ENCODE measurements around the gene SETD5.
"Not testable (repeated sequence)": the region's sequence is repeated elsewhere in the genome, so short reads cannot be mapped to it uniquely, and the experiment has no call there.

DNA sequence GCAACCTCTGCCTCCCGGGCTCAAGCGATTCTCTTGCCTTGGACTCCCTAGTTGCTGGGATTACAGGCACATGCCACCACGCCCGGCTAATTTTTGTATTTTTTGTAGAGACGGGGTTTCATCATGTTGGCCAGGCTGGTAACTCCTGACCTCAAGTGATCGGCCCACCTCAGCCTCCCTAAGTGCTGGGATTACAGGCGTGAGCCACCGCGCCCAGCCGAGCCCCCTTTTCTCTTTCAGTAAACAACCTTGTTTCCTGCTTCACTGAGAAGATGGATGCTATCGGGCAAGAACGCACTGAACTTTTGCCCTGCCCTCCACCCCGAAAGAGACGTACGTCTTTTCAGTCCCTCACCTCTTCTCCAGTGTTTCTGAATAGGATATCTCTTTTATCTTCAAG is 96.6 kb downstream of the SETD5 start:
- TF ChIP-seq POLR2A (IDR thresholded peaks at IDR 0.05) = not testable (repeated sequence)
- TF ChIP-seq, protein P1, sequence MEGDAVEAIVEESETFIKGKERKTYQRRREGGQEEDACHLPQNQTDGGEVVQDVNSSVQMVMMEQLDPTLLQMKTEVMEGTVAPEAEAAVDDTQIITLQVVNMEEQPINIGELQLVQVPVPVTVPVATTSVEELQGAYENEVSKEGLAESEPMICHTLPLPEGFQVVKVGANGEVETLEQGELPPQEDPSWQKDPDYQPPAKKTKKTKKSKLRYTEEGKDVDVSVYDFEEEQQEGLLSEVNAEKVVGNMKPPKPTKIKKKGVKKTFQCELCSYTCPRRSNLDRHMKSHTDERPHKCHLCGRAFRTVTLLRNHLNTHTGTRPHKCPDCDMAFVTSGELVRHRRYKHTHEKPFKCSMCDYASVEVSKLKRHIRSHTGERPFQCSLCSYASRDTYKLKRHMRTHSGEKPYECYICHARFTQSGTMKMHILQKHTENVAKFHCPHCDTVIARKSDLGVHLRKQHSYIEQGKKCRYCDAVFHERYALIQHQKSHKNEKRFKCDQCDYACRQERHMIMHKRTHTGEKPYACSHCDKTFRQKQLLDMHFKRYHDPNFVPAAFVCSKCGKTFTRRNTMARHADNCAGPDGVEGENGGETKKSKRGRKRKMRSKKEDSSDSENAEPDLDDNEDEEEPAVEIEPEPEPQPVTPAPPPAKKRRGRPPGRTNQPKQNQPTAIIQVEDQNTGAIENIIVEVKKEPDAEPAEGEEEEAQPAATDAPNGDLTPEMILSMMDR (IDR thresholded peaks at IDR 0.05) = not testable (repeated sequence)
